Esophagus muscularis mucosa (tissue), 3 donors: ENCODE measurements around the gene ABCC5.

Source experiments
- CTCF ChIP-seq, 3 experiments: fragments of 200-600 bp in 2 of 3; fragments of 450-650 bp in 1 of 3; sonication (generic) in 2 of 3; IDR thresholded peaks; one replicate each; pipeline ENCODE4 v1.5.1; 2017 to 2019; ENCODE audit warnings: antibody characterized with exemption in 3 of 3, mild to moderate bottlenecking in 2 of 3, moderate library complexity in 1 of 3
- POLR2A ChIP-seq: fragments of 450-650 bp; IDR thresholded peaks from one replicate; pipeline ENCODE4 v1.6.1; 2017; ENCODE audit warnings: antibody characterized with exemption, moderate library complexity, mild to moderate bottlenecking, low read depth
- POLR2AphosphoS5 ChIP-seq, 2 donors: sonication (generic); formaldehyde crosslinking; IDR thresholded peaks; one replicate each; pipeline ENCODE4 v1.6.1; 2017; ENCODE audit warnings: antibody characterized with exemption in 2 of 2

- TF ChIP-seq CTCF (IDR thresholded peaks at IDR 0.05) (no peak), POLR2A (no peak), POLR2AphosphoS5 (IDR thresholded peaks at IDR 0.05) (no peak)
Measured at GRCh38 chr3:183907911-183908331, 109.8 kb downstream of the ABCC5 start.
